Activated T-helper 2 cell treated with anti-CD3 and anti-CD28 coated beads, Interferon-gamma antibody, Interleukin-2, Interleukin-4, amounts not matched to agents 10 μg/mL and 5 μg/mL and 100 μg/mL, durations not matched to agents 14 hours and 24 hours and 36 hours (primary cell): ENCODE data around the gene IP6K1. TPM values are rescaled to one million over a fixed set of nuclear protein-coding genes. Genes with fewer than 3 reads are reported as not detected.

Source experiments
- DNase-seq: peaks from one replicate; pipeline ENCODE4 v3.0.0; 2021; ENCODE audit warnings: low spot score
- H3K27ac Mint-ChIP-seq: one replicate; pipeline ENCODE4 v1.8.0; 2021; ENCODE audit warnings: mixed read lengths
- H3K27me3 Mint-ChIP-seq: one replicate; pipeline ENCODE4 v1.8.0; 2021; ENCODE audit warnings: low read depth, mixed read lengths
- H3K36me3 Mint-ChIP-seq: one replicate; pipeline ENCODE4 v1.8.0; 2021; ENCODE audit warnings: low read depth, mixed read lengths
- H3K4me1 Mint-ChIP-seq: one replicate; pipeline ENCODE4 v1.8.0; 2021; ENCODE audit warnings: low read depth, mixed read lengths
- H3K4me3 Mint-ChIP-seq: one replicate; pipeline ENCODE4 v1.8.0; 2021; ENCODE audit warnings: low read depth, mild to moderate bottlenecking, moderate library complexity, mixed read lengths
- H3K9me3 Mint-ChIP-seq: one replicate; pipeline ENCODE4 v1.8.0; 2021; ENCODE audit warnings: mixed read lengths
- intact Hi-C: fragments of 100-400 bp; cut with micrococcal nuclease; formaldehyde crosslinking; loops from one replicate; pipeline ENCODE4 v1.15.1; 2023
- total RNA-seq: library from RNA; stranded (reverse); gene quantifications from 2 replicates; pipeline ENCODE4 v1.2.3, GENCODE V29; 2022

The IP6K1 gene
- total RNA-seq, 1 donor from 2014 or later: 36.9 TPM

GRCh38 chr3:49716691-49717210, 69.6 kb downstream of the IP6K1 start:
- Mint-ChIP-seq H3K27me3 (no peaks in the 10 kb centered on the region), H3K4me1 (peaks cover 19% of the 10 kb centered on the region), H3K4me3 (no peak overlapping the region), H3K27ac (no peak overlapping the region), H3K36me3 (peaks cover 14% of the 10 kb centered on the region), H3K9me3 (no peaks in the 10 kb centered on the region)
- intact Hi-C loops: no loop called here
- no peak for DNase-seq

- DNase-seq: no peak
- H3K36me3 Mint-ChIP-seq: peaks cover 13% of the 10 kb centered on the region
- no peaks in the 10 kb centered on the region for H3K27me3 Mint-ChIP-seq
- H3K27ac Mint-ChIP-seq: no peak overlapping the region
- intact Hi-C loops: no loop called here
- no peak overlapping the region for H3K4me3 Mint-ChIP-seq
- H3K4me1 Mint-ChIP-seq: peaks cover 23% of the 10 kb centered on the region
- H3K9me3 Mint-ChIP-seq: no peaks in the 10 kb centered on the region
These were observed 70.2 kb downstream of the IP6K1 start for GRCh38 chr3:49716169-49716568.

GRCh38 chr3:49715611-49716121, 70.7 kb downstream of the IP6K1 start:
- no peak overlapping the region for H3K27ac Mint-ChIP-seq
- no peaks in the 10 kb centered on the region for H3K9me3 Mint-ChIP-seq
- peaks cover 9% of the 10 kb centered on the region for H3K36me3 Mint-ChIP-seq
- H3K4me1 Mint-ChIP-seq: peaks cover 22% of the 10 kb centered on the region
- H3K27me3 Mint-ChIP-seq: no peaks in the 10 kb centered on the region
- no peak for DNase-seq
- intact Hi-C loops: no loop called here
- H3K4me3 Mint-ChIP-seq: no peak overlapping the region

GRCh38 chr3:49714728-49715550, 71.4 kb downstream of the IP6K1 start:
- Mint-ChIP-seq H3K27me3 (no peaks in the 10 kb centered on the region), H3K36me3 (peaks cover 8% of the 10 kb centered on the region), H3K27ac (no peak overlapping the region), H3K4me3 (no peak overlapping the region), H3K4me1 (peaks cover 22% of the 10 kb centered on the region), H3K9me3 (no peaks in the 10 kb centered on the region)
- intact Hi-C loops: no loop called here
- DNase-seq: no peak

- peaks cover 7% of the 10 kb centered on the region for H3K36me3 Mint-ChIP-seq
- no peaks in the 10 kb centered on the region for H3K9me3 Mint-ChIP-seq
- H3K4me3 Mint-ChIP-seq: no peak overlapping the region
- no peak overlapping the region for H3K27ac Mint-ChIP-seq
- peaks cover 13% of the 10 kb centered on the region for H3K4me1 Mint-ChIP-seq
- intact Hi-C loops: no loop called here
- H3K27me3 Mint-ChIP-seq: no peaks in the 10 kb centered on the region
- no peak for DNase-seq
These were observed 72.8 kb downstream of the IP6K1 start for GRCh38 chr3:49713336-49714105.

- no peak for DNase-seq
- Mint-ChIP-seq H3K27me3 (no peaks in the 10 kb centered on the region), H3K9me3 (no peaks in the 10 kb centered on the region), H3K36me3 (peaks cover 7% of the 10 kb centered on the region), H3K27ac (no peak overlapping the region), H3K4me1 (peaks cover 12% of the 10 kb centered on the region), H3K4me3 (no peak overlapping the region)
- intact Hi-C loops: no loop called here
These were observed 73.6 kb downstream of the IP6K1 start for GRCh38 chr3:49712631-49713317.

GRCh38 chr3:49712166-49712565, 74.2 kb downstream of the IP6K1 start:
- no peaks in the 10 kb centered on the region for H3K9me3 Mint-ChIP-seq
- H3K27ac Mint-ChIP-seq: no peak overlapping the region
- intact Hi-C loops: no loop called here
- H3K4me1 Mint-ChIP-seq: peaks cover 12% of the 10 kb centered on the region
- H3K36me3 Mint-ChIP-seq: peaks cover 11% of the 10 kb centered on the region
- no peak for DNase-seq
- no peaks in the 10 kb centered on the region for H3K27me3 Mint-ChIP-seq
- no peak overlapping the region for H3K4me3 Mint-ChIP-seq

- intact Hi-C loops: no loop called here
- Mint-ChIP-seq H3K4me1 (peaks cover 12% of the 10 kb centered on the region), H3K4me3 (no peak overlapping the region), H3K27me3 (no peaks in the 10 kb centered on the region), H3K27ac (no peak overlapping the region), H3K36me3 (peaks cover 17% of the 10 kb centered on the region), H3K9me3 (no peaks in the 10 kb centered on the region)
- DNase-seq: no peak
These were observed 74.9 kb downstream of the IP6K1 start for GRCh38 chr3:49711489-49711888.

GRCh38 chr3:49709852-49710251, 76.5 kb downstream of the IP6K1 start:
- intact Hi-C loops: no loop called here
- Mint-ChIP-seq H3K9me3 (no peaks in the 10 kb centered on the region), H3K4me1 (peaks cover 12% of the 10 kb centered on the region), H3K4me3 (no peak overlapping the region), H3K36me3 (peaks cover 17% of the 10 kb centered on the region), H3K27ac (no peak overlapping the region), H3K27me3 (no peaks in the 10 kb centered on the region)
- DNase-seq: no peak

- intact Hi-C loops: no loop called here
- Mint-ChIP-seq H3K27ac (no peak overlapping the region), H3K4me3 (no peak overlapping the region), H3K36me3 (peaks cover 25% of the 10 kb centered on the region), H3K27me3 (no peaks in the 10 kb centered on the region), H3K9me3 (no peaks in the 10 kb centered on the region), H3K4me1 (peaks cover 6% of the 10 kb centered on the region)
- DNase-seq: no peak
These were observed 79.2 kb downstream of the IP6K1 start for GRCh38 chr3:49707113-49707480.

GRCh38 chr3:49706456-49707112, 79.8 kb downstream of the IP6K1 start:
- Mint-ChIP-seq H3K4me1 (peaks cover 4% of the 10 kb centered on the region), H3K9me3 (no peaks in the 10 kb centered on the region), H3K27ac (no peak overlapping the region), H3K27me3 (no peaks in the 10 kb centered on the region), H3K4me3 (no peak overlapping the region), H3K36me3 (peaks cover 25% of the 10 kb centered on the region)
- intact Hi-C loops: no loop called here
- no peak for DNase-seq

- Mint-ChIP-seq H3K27ac (no peak overlapping the region), H3K27me3 (no peaks in the 10 kb centered on the region), H3K4me1 (no peaks in the 10 kb centered on the region), H3K9me3 (no peaks in the 10 kb centered on the region), H3K4me3 (no peak overlapping the region), H3K36me3 (peaks cover 21% of the 10 kb centered on the region)
- intact Hi-C loops: no loop called here
- no peak for DNase-seq
These were observed 80.9 kb downstream of the IP6K1 start for GRCh38 chr3:49705390-49705960.
